ENCODE results near the gene RUSF1.

DNA sequence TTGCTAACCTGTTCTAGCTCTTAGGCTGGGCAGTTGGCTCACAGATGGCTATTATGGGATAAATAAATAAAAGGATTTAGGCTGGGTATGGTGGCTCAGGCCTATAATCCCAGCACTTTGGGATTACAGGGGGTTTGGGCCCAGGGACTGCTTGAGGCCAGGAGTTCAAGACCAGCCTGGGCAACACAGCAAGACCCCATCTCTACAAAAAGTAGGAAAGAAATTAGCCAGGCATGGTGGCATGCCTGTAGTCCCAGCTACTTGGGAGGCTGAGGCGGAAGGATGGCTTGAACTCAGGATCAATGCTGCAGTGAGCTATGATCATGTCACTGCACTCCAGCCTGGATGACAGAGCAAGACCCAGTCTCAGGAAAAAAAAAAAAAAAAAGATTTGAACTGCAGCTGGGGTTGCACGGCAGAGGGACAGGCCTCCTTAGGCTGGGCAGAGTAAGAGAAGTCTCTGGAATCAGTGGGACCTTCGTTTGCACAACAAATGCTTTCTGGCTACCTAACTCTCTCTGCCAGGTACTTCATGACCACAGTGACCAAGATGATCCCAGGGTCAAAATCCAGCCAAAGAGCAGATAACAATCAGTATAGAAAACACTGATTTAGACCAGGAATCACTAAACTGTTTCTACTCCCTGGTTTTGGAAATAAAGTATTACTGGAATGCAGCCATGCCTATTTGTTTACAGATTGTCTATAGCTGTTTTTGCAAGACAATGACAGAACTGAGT lies 6.8 kb downstream of the RUSF1 start:
- TF ChIP-seq, protein P1, sequence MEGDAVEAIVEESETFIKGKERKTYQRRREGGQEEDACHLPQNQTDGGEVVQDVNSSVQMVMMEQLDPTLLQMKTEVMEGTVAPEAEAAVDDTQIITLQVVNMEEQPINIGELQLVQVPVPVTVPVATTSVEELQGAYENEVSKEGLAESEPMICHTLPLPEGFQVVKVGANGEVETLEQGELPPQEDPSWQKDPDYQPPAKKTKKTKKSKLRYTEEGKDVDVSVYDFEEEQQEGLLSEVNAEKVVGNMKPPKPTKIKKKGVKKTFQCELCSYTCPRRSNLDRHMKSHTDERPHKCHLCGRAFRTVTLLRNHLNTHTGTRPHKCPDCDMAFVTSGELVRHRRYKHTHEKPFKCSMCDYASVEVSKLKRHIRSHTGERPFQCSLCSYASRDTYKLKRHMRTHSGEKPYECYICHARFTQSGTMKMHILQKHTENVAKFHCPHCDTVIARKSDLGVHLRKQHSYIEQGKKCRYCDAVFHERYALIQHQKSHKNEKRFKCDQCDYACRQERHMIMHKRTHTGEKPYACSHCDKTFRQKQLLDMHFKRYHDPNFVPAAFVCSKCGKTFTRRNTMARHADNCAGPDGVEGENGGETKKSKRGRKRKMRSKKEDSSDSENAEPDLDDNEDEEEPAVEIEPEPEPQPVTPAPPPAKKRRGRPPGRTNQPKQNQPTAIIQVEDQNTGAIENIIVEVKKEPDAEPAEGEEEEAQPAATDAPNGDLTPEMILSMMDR (IDR thresholded peaks at IDR 0.05) = no peak
- TF ChIP-seq EP300 (IDR thresholded peaks at IDR 0.05) (no peak), POLR2A (IDR thresholded peaks at IDR 0.05) (no peak)
